GM21717 (cell line): ENCODE results near the gene SMIM22.

Experiments
- ATAC-seq: cut with Tn5 transposase; IDR thresholded peaks from one replicate; pipeline ENCODE4 v1.9.1; 2021; ENCODE audit warnings: mild to moderate bottlenecking, moderate library complexity; ENCODE audit not compliant: unreplicated experiment

SMIM22 gene

DNA sequence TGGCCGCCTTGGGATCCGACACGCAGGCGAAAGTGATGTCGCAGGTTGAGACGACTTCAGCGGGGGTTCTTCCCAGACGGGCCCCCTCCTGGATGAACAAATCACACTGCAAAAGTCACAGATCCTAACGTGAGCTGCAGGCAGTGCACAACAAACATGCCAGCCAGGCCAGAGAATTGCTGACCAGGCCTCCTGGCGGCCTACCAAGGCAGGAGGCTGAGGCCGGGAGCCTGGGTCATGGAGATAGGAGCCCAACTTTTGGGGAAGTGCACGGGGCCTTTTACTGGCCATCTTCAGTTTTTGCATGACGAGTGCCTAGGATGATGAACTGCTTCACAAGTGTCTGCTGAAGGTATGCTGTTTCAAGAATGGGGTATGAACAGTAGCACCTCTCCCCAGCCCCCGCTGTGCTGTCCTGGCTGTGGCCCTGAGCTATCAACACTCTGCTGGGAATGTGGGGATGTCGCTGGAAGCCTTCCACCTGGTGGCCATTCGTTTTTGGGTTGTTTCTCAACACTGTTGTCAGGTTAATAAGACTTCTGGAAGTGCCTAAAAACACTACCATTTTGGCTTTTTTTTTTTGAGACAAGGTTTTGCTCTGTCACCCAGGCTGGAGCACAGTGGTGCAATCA, 19.5 kb downstream of the SMIM22 start:
- ATAC-seq: no peak

DNA sequence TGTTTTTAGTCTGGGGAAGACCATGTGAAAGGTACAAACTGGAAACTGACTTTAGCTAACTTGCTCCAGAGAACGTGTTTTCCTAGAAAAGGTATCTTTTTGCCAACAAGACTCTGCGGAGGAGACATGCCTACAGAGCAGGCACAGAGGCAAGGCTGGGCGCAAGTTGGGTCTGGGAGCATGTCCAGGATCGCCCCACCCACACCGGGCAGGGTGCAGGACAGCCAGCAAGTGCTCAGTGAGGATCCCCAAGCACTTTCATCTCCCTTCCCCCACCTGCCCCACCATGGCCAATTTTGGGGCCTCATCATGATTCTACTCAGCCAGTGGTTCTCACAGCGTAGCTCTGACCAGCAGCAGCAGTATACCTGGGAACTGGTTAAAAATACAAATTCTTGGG, 25.5 kb downstream of the SMIM22 start:
- ATAC-seq: no peak

DNA sequence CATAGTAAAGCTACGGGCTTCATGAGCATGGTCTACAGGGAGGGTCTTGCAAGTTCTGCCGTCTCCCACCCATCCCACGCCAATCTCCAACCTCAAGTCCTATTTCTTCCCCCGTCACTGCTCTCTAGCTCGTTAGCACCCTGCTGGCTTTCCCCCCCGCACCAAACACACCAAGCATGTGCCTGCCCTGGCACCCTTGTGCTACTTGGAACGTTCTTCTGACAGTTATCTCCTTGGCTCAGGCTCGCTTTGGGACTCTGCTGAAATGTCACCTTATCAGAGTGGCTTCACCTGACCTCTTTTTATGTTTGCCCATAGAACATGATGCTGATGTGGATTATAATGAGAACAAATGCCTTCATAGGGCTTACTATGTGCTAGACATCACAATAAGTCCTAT, 30.0 kb downstream of the SMIM22 start:
- no peak for ATAC-seq

DNA sequence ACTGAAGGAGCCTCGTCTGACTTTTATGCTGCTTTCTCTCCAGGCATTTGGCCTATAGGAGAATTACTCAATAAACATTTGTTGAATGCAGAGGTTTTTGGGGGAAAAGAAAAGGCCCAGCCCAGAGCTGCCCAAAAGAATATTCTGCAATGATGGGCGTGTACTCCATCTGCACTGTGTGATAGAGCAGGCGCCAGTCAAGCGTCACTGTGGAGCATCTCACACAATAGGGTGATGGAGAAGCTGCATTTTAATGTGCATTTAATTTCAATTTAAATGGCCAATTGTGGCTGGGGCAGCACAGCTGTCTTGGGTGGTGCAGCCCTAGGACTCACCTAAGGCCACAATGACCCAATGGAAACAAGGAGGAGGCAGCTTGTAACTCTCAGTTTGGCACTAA, 31.4 kb downstream of the SMIM22 start:
- no peak for ATAC-seq

DNA sequence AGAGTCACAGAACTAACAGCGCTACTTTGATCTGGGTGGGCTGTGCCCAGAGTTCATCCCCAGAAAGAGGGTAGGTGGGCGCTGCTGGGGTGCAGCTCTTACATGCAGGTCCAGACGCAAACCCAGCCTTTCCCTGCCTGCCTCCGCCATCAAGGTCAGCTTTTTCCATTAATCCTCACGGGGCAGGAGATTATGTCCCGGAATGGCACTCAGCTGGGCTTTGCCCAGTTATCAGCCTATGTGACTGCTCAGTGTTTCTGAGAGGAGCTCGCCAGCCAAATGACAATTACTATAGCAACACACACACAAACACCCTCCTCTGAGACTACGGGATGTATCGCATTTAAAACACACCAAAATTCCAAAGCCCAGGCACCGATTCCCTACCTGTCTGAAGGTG, 31.8 kb downstream of the SMIM22 start:
- ATAC-seq: no peak

DNA sequence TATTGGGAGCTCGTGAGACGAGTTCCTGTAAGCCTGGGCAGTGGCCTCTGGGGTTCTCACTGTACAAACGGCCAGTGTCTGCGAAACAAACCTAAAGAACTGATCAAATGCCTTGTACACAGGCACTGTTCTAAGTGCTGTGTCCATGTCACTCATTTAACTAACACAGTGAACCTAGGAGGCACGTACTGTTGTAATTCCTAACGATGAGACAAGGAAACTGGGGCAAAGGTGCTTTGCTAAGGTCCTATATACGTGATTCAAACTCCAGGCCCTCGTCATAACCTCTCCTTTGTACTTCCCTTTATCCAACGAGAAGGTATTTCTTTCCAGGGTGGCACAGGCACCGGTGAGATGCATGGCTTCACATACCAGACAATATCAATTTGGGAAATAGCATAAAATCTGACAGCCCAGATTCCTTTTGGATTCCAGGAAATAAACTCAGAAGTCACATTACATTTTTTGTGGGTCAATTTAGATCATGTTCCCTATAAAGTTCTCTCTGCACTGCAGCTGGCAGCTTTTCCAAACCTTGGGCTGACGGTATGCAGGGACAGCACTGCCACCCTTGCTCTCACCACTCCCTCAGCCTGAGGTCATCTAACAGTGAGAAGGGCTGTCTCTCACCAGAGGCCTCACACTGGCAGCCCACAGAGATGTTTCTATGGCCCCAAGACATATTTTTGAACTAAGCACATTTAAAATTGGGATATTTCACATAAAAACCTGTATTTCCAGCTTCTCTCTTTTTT, 33.6 kb downstream of the SMIM22 start:
- ATAC-seq: no peak

DNA sequence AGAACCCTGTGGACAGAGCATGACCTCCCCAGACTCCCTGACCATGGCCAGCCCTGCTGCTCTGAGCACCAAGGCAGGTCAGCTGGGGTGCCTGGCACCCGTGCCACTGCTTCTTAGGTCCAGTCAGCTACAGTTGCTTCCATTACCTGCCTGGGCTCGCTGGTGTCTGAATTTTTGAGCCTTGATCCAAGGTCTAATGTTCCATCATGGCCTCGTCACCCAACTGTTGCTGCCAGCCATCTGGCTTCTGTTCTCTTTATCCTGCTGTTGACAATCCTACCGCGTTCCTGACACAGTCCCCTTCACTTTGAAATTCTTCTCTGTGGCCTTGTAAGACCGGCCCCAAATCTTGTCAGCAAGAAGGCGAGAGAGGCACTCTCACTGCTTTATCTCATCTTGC, 35.2 kb downstream of the SMIM22 start:
- no peak for ATAC-seq

DNA sequence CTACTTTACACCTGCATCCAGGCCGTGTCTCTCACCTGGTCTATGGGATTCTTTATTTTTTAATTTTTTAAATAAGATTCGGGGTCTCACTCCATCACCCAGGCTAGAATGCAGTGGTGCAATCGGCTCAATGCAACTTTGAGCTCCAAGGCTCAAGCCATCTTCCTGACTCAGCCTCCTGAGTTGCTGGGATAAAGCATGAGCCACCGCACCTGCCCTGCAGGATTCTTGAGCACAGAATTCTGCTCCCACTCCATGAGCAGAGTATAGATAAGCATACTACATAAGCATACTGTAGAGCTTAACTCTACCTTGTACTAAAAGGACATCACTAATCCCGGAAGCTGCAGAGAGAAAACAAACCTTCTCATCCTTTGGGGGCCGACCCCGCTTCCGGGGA, 36.4 kb downstream of the SMIM22 start:
- no peak for ATAC-seq

DNA sequence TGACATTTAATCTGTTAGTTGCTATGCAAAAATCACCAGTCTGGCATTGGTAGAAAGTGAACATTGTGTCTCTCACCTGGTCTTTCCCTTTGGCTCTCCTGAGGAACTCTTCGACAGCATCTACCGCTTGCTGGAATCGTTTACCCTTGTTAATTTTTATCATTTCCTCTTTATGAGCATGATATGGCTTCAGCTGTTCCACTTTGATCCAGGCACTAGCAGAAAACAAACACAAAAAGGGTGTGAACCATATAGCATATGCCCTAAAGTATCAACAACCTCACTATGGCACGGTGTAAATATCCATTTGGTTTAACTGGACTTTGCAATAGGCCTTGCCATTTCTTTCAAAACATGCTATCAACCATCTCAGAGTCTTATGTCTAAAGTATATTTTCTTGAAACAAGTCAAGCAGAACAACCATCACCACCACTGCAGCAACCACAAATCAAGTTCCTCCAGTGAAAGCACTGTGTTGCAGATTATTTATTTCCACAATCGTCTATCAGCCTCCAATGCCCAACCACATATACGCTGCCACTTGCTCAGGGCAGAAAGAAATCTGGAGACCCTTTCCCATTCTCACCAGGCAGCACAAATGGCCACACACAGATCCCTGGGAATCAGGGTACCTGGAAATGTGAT, 37.7 kb downstream of the SMIM22 start:
- no peak for ATAC-seq

DNA sequence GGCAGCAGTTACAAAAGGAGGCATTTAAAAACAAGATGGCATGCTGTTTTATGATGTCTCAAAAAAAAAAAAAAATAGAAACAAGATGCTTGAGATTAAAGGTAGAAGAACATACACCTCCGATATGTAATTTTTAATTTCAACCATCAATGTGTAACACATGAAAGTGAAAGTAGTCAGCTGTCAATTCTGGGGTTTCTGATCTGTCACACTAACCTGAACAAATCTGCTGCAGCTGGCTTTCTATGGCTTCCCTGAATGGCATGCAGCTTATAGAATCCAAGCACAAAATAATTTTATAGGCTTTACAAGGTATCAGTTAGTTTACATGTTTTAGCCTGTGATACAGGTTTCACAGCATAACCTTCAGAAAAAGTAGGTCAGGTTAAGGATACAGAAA, 38.4 kb downstream of the SMIM22 start:
- no peak for ATAC-seq

DNA sequence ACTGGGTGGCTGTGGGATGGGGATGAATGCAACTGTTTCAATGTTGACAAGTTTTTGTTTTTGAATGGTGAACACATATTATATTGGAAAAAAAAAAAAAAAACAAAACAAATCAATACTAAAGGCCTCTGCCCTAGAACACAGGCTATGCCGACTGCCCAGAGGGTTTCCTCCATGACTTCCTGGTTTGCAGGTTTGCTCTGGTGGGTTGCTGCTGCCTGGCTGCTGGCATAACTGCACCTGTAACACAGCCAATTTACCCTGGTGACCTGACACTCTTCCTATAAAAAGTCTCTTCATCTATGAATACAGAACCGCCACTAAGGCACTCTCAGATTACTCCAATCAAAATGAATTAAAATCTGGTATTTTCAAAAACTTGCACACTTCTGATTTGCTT, 41.6 kb downstream of the SMIM22 start:
- ATAC-seq: no peak

DNA sequence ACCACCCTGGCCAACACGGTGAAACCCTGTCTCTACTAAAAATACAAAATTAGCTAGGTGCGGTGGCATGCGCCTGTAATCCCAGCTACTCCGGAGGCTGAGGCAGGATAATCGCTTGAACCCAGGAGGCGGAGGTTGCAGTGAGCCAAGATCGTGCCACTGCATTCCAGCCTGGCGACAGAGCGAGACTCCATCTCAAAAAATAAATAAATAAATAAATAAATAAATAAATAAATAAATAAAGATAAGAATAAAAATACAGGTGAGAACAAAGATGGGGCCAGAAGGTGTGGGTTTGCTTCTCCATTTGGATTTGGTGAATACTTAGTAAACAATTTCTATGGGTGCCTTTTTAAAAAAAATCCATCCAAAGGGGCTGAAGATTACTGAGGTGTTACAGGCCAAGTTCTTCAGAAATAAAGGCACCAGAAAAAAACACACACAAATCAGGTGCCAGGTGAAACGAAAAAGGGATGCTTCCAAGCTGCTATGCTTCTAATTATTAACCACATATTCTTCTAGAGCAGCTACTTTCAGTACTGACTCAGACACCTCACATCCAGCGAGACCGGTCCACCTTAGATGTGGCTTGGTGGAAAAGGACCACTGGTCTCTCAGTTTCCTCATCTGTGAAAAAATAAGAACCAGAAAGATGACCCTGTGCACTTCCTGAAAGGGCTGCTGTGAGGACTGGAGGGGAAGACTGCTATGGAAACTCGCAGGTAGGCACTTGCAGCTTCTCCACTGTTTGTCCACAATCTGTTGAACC, 42.7 kb downstream of the SMIM22 start:
- no peak for ATAC-seq

DNA sequence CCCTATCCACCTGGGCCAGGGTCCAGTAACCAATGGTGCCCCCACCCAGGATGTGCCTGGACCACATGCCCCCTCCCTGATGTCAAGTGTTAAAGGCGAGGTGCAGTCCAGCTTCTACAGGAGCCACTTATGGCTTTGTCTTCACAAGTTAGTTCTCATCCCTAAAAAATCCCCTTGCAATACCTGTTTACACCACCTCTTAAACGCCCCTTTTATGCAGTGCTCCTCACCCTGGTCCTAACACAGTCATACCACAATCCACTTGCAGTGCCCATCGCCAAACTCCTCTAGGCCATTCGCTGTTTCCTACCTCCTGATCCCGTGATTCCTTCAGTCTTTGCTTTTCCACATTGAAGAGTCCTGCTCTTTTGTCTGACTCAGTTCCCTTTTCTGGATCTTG, 44.8 kb downstream of the SMIM22 start:
- ATAC-seq: no peak

DNA sequence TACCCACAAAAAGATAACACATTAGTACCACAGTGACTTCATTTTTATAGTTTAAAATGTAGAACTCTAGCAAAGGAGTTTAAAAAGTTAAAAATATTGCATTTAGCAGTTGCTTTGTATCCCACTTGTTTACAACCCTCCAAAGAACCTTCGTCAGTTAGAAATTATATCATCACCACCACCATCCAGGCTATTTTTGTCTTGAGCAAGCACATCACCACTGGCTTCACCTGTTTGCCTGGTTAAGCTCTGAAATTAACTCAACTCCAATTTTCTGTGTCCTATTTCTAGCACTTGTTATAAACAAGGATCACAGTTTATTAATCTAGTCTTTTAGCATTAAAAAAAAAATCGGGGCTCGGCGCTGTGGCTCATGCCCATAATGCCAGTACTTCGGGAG, 45.8 kb downstream of the SMIM22 start:
- ATAC-seq: no peak
